IMR-90 (cell line): ENCODE results near the gene SLX4IP. TPM values are rescaled to one million over a fixed set of nuclear protein-coding genes. Genes with fewer than 3 reads are reported as not detected.

Source experiments
- ATAC-seq: fragments of 200-7000 bp; cut with Tn5 transposase; 2 replicates; pipeline ENCODE4 v1.9.1; 2020; ENCODE audit warnings: low read depth, mild to moderate bottlenecking, moderate library complexity
- BruUV-seq: library from RNA; stranded (reverse); fragments of 400-500 nt; replicated peaks from 2 replicates; lab custom pipeline; 2021; lab: Mats Ljungman, UMichigan
- CTCF ChIA-PET: fragments of 300-600 bp; formaldehyde crosslinking; extraction: SDS; loops from one replicate; lab custom pipeline; 2021; ENCODE audit warnings: antibody characterized with exemption; lab: Yijun Ruan, JAX
- POLR2A ChIA-PET: fragments of 300-600 bp; sonication (Branson Sonifier 250); formaldehyde crosslinking; loops from one replicate; lab custom pipeline; 2022; ENCODE audit warnings: antibody characterized with exemption; ENCODE audit not compliant: unreplicated experiment; lab: Charles Lee
- DNase-seq: peaks from one replicate; pipeline ENCODE4 v3.0.0; 2013
- H2AFZ ChIP-seq: replicated peaks from 2 replicates; pipeline ENCODE3; 2013; ENCODE audit warnings: low read length, mild to moderate bottlenecking; ENCODE audit not compliant: poor library complexity
- H2AK5ac ChIP-seq: 2 replicates; pipeline ENCODE4 v1.6.1; 2013; ENCODE audit warnings: low read depth, low read length, inconsistent platforms
- H2AK9ac ChIP-seq: replicated peaks from 2 replicates; pipeline ENCODE3; 2013; ENCODE audit warnings: mild to moderate bottlenecking, low read depth, low read length, moderate library complexity; ENCODE audit not compliant: poor library complexity
- H2BK120ac ChIP-seq: 2 replicates; pipeline ENCODE4 v1.6.1; 2013; ENCODE audit warnings: low read depth, low read length, inconsistent platforms
- H2BK15ac ChIP-seq: 3 replicates; pipeline ENCODE4 v1.6.1; 2013; ENCODE audit warnings: low read depth, low read length, inconsistent platforms
- H2BK20ac ChIP-seq: 2 replicates; pipeline ENCODE4 v1.6.1; 2013; ENCODE audit warnings: low read depth, mild to moderate bottlenecking, inconsistent platforms, low read length, moderate library complexity
- H2BK5ac ChIP-seq: 2 replicates; pipeline ENCODE4 v1.6.1; 2013; ENCODE audit warnings: mild to moderate bottlenecking, low read depth, low read length, inconsistent platforms; ENCODE audit not compliant: poor library complexity, severe bottlenecking
- H3K14ac ChIP-seq: replicated peaks from 2 replicates; pipeline ENCODE4 v1.6.1; 2013; ENCODE audit warnings: low read depth, low read length, inconsistent platforms
- H3K18ac ChIP-seq: 2 replicates; pipeline ENCODE4 v1.6.1; 2013; ENCODE audit warnings: low read depth, low read length, control low read depth
- H3K23ac ChIP-seq: 2 replicates; pipeline ENCODE4 v1.6.1; 2013; ENCODE audit warnings: low read depth, low read length, inconsistent platforms
- H3K27ac ChIP-seq: 2 replicates; pipeline ENCODE4 v1.5.1; 2013; ENCODE audit warnings: mild to moderate bottlenecking, control low read depth, low read length; ENCODE audit not compliant: insufficient read depth
- H3K27me3 ChIP-seq: 2 replicates; pipeline ENCODE4 v1.6.1; 2013; ENCODE audit warnings: low read length; ENCODE audit not compliant: control insufficient read depth, insufficient read depth
- H3K36me3 ChIP-seq: 2 replicates; pipeline ENCODE4 v1.6.1; 2013; ENCODE audit warnings: low read length, mixed read lengths; ENCODE audit not compliant: control insufficient read depth, insufficient read depth
- H3K4ac ChIP-seq: 2 replicates; pipeline ENCODE4 v1.6.1; 2013; ENCODE audit warnings: low read depth, low read length, inconsistent platforms
- H3K4me1 ChIP-seq: 2 replicates; pipeline ENCODE4 v1.6.1; 2013; ENCODE audit warnings: low read length, mixed read lengths; ENCODE audit not compliant: control insufficient read depth, insufficient read depth
- H3K4me2 ChIP-seq: 2 replicates; pipeline ENCODE4 v1.6.1; 2013; ENCODE audit warnings: low read depth, mild to moderate bottlenecking, control low read depth, low read length, moderate library complexity
- H3K4me3 ChIP-seq: 2 replicates; pipeline ENCODE4 v1.5.1; 2013; ENCODE audit warnings: low read depth, mild to moderate bottlenecking, control low read depth, low read length, moderate library complexity; ENCODE audit not compliant: insufficient read depth
- H3K56ac ChIP-seq: 2 replicates; pipeline ENCODE4 v1.6.1; 2013; ENCODE audit warnings: low read length, inconsistent platforms; ENCODE audit not compliant: insufficient read depth; ENCODE audit errors: extremely low read depth
- H3K79me1 ChIP-seq, 2 experiments: 2 replicates each; pipeline ENCODE4 v1.6.1; 2013; ENCODE audit warnings: low read length in 2 of 2, inconsistent platforms in 1 of 2, low read depth in 1 of 2
- H3K9ac ChIP-seq: 2 replicates; pipeline ENCODE4 v1.6.1; 2013; ENCODE audit warnings: low read depth, low read length, control low read depth
- H3K9me1 ChIP-seq: 2 replicates; pipeline ENCODE4 v1.6.1; 2013; ENCODE audit warnings: low read length, inconsistent platforms; ENCODE audit not compliant: insufficient read depth
- H3K9me3 ChIP-seq: 2 replicates; pipeline ENCODE4 v1.6.1; 2013; ENCODE audit warnings: low read length; ENCODE audit not compliant: control insufficient read depth, insufficient read depth
- H4K20me1 ChIP-seq: 2 replicates; pipeline ENCODE4 v1.6.1; 2013; ENCODE audit warnings: low read length, inconsistent platforms; ENCODE audit not compliant: insufficient read depth
- H4K5ac ChIP-seq: 2 replicates; pipeline ENCODE4 v1.6.1; 2013; ENCODE audit warnings: mild to moderate bottlenecking, low read depth, low read length, control low read depth
- H4K8ac ChIP-seq, 2 experiments: 2 replicates each; pipeline ENCODE4 v1.6.1; 2013; ENCODE audit warnings: low read depth in 2 of 2, low read length in 2 of 2, control low read depth in 1 of 2, inconsistent platforms in 1 of 2
- H4K91ac ChIP-seq: 2 replicates; pipeline ENCODE4 v1.6.1; 2013; ENCODE audit warnings: low read depth, low read length, inconsistent platforms; ENCODE audit not compliant: insufficient read depth
- BHLHE40 ChIP-seq: fragments of 150-350 bp; IDR thresholded peaks from 2 replicates; pipeline ENCODE4 v1.6.1; 2016; ENCODE audit warnings: mild to moderate bottlenecking, low read depth, low read length
- CEBPB ChIP-seq: IDR thresholded peaks from 2 replicates; pipeline ENCODE4 v1.6.1; 2012; ENCODE audit warnings: low read depth, low read length, improper control_type of control experiment
- CHD1 ChIP-seq: IDR thresholded peaks from 2 replicates; pipeline ENCODE4 v1.6.1; 2012; ENCODE audit warnings: low read depth, low read length, improper control_type of control experiment
- CTCF ChIP-seq: conservative IDR thresholded peaks from 2 replicates; pipeline ENCODE4 v1.5.1; 2012; ENCODE audit warnings: mild to moderate bottlenecking, low read depth, low read length, improper control_type of control experiment
- ELK1 ChIP-seq: fragments of 150-350 bp; IDR thresholded peaks from 2 replicates; pipeline ENCODE4 v1.6.1; 2016; ENCODE audit warnings: low read depth, mild to moderate bottlenecking, low read length, moderate library complexity, borderline replicate concordance
- FOS ChIP-seq: fragments of 150-350 bp; IDR thresholded peaks from 2 replicates; pipeline ENCODE4 v1.6.1; 2016; ENCODE audit warnings: low read depth, low read length
- MAFK ChIP-seq: IDR thresholded peaks from 2 replicates; pipeline ENCODE4 v1.6.1; 2012; ENCODE audit warnings: low read depth, low read length, improper control_type of control experiment
- MAZ ChIP-seq: IDR thresholded peaks from 2 replicates; pipeline ENCODE4 v1.6.1; 2012; ENCODE audit warnings: low read depth, mild to moderate bottlenecking, low read length, improper control_type of control experiment, moderate library complexity, borderline replicate concordance
- MXI1 ChIP-seq: IDR thresholded peaks from 2 replicates; pipeline ENCODE4 v1.6.1; 2012; ENCODE audit warnings: low read depth, mild to moderate bottlenecking, low read length, moderate library complexity, borderline replicate concordance
- NFE2L2 ChIP-seq: fragments of 150-350 bp; IDR thresholded peaks from 2 replicates; pipeline ENCODE4 v1.6.1; 2016; ENCODE audit warnings: low read depth, mild to moderate bottlenecking, low read length
- POLR2A ChIP-seq: IDR thresholded peaks from 2 replicates; pipeline ENCODE4 v1.6.1; 2012; ENCODE audit warnings: mild to moderate bottlenecking, low read depth, low read length
- RAD21 ChIP-seq: IDR thresholded peaks from 2 replicates; pipeline ENCODE4 v1.6.1; 2012; ENCODE audit warnings: low read length, improper control_type of control experiment
- RFX5 ChIP-seq: IDR thresholded peaks from 2 replicates; pipeline ENCODE4 v1.8.0; 2012; ENCODE audit warnings: low read depth, mild to moderate bottlenecking, low read length, moderate library complexity
- SMC3 ChIP-seq: fragments of 150-350 bp; IDR thresholded peaks from 2 replicates; pipeline ENCODE4 v1.6.1; 2016; ENCODE audit warnings: low read depth, mild to moderate bottlenecking, antibody characterized with exemption, low read length, moderate library complexity
- USF2 ChIP-seq: fragments of 150-350 bp; IDR thresholded peaks from 2 replicates; pipeline ENCODE4 v1.6.1; 2017; ENCODE audit warnings: mild to moderate bottlenecking, antibody characterized with exemption, low read length, low read depth
- WGBS, 2 experiments: methylation state at CpG; one replicate each; pipeline versions ENCODE4 v1.1.5 to v1.1.7; 2013; ENCODE audit warnings: missing lambda C conversion rate in 2 of 2; ENCODE audit not compliant: insufficient read length in 1 of 2; ENCODE audit errors: extremely low coverage in 2 of 2; 5-methylcytosine and 5-hydroxymethylcytosine counted together
- dilution Hi-C: fragments of 300-500 bp; cut with HindIII; formaldehyde crosslinking; loops from one replicate; pipeline ENCODE4 v1.14.3; 2018; ENCODE audit warnings: low sequenced_read_pairs; ENCODE audit not compliant: unreplicated experiment
- in situ Hi-C: fragments of 300-500 bp; cut with MboI; formaldehyde crosslinking; loops from 3 replicates; pipeline ENCODE4 v1.14.3; 2019; ENCODE audit warnings: low sequenced_read_pairs, inconsistent platforms, mixed read lengths
- intact Hi-C: fragments of 100-400 bp; cut with micrococcal nuclease; formaldehyde crosslinking; loops from 2 replicates; pipeline ENCODE4 v1.10.0; 2022
- polyA plus RNA-seq, 3 experiments: library from polyadenylated mRNA; depleted of rRNA; stranded (reverse); fragments of >200 nt; gene quantifications; 2 replicates each; pipeline ENCODE4 v1.2.3, GENCODE V29; 2012; ENCODE audit warnings: low replicate concordance in 1 of 3
- total RNA-seq: library from RNA; depleted of rRNA; stranded (reverse); fragments of >200 nt; gene quantifications from 2 replicates; pipeline ENCODE4 v1.2.3, GENCODE V29; 2012

SLX4IP gene
- total and polyA plus RNA-seq, 2 of the 4 experiments (the other 2 are of a cell fraction): 1.3 to 5.9 TPM

GRCh38 chr20:10530883-10531282, 95.8 kb downstream of the SLX4IP start:
- H2AK9ac ChIP-seq: no peak overlapping the region
- no peak for TF ChIP-seq USF2
- no peak for TF ChIP-seq RAD21
- TF ChIP-seq CHD1: no peak
- no peak for TF ChIP-seq MAFK
- no peak for TF ChIP-seq MXI1
- TF ChIP-seq POLR2A: no peak
- TF ChIP-seq NFE2L2: no peak
- no peak for TF ChIP-seq FOS
- TF ChIP-seq SMC3: no peak
- TF ChIP-seq CTCF: no peak
- no peak for TF ChIP-seq RFX5
- no peak for TF ChIP-seq MAZ
- no peak for TF ChIP-seq CEBPB
- no peak for TF ChIP-seq BHLHE40
- no peak for TF ChIP-seq ELK1
- H2AK5ac ChIP-seq: no peak overlapping the region; the same call in 1 of the 2 replicates
- H4K91ac ChIP-seq: no peak overlapping the region
- no peak overlapping the region for H4K5ac ChIP-seq
- peak overlapping the region; percentile 41; the same call in 2 of the 3 replicates for H2BK15ac ChIP-seq
- no peak overlapping the region for H4K8ac ChIP-seq
- DNase-seq (no peak), ATAC-seq (no peak)
- no peaks in the 10 kb centered on the region for H3K36me3 ChIP-seq
- no peak overlapping the region for H2BK120ac ChIP-seq
- H3K4me2 ChIP-seq: no peak overlapping the region
- H3K27me3 ChIP-seq: no peaks in the 10 kb centered on the region
- H4K20me1 ChIP-seq: no peaks in the 10 kb centered on the region
- H3K18ac ChIP-seq: no peak overlapping the region
- H3K23ac ChIP-seq: no peak overlapping the region
- intact Hi-C loops: no loop called here
- ChIA-PET POLR2A (no interaction called here), CTCF (no interaction called here)
- H3K9me1 ChIP-seq: peaks cover 6% of the 10 kb centered on the region; the same call in 1 of the 2 replicates
- in situ Hi-C loops: loop anchor here (25.0 kb wide), 1 partner anchor 544 kb away; no protein-coding TSS in a partner anchor
- dilution Hi-C loops: no loop called here
- peak overlapping the region; percentile 68; the same call in 1 of the 2 replicates for H2BK20ac ChIP-seq
- WGBS, 2 experiments: no CpG with 5 or more reads among the region's 2 CpGs
- no peak overlapping the region for H2AFZ ChIP-seq
- H3K56ac ChIP-seq: no peak overlapping the region
- H3K4ac ChIP-seq: no peak overlapping the region
- H3K9me3 ChIP-seq: no peaks in the 10 kb centered on the region
- peaks cover 0 to 10% of the 10 kb centered on the region in 2 experiments; a peak in 1 of 4 replicates for H3K79me1 ChIP-seq
- H2BK5ac ChIP-seq: no peak overlapping the region
- H3K4me3 ChIP-seq: no peak overlapping the region
- BruUV-seq: no TSS peak
- no peak overlapping the region for H3K9ac ChIP-seq
- peaks cover 4% of the 10 kb centered on the region for H3K4me1 ChIP-seq
- no peak overlapping the region for H3K14ac ChIP-seq
- H3K27ac ChIP-seq: no peak overlapping the region
